Activated CD4-positive, alpha-beta T cell treated with anti-CD3 and anti-CD28 coated beads, Interleukin-2, amount 50 U/mL, for 1 hour (primary cell): ENCODE measurements around the gene GRB2.
"Not testable (repeated sequence)": the region's sequence is repeated elsewhere in the genome, so short reads cannot be mapped to it uniquely, and the experiment has no call there.

ENCODE experiments used
- DNase-seq: peaks from one replicate; pipeline ENCODE4 v3.0.0-alpha.2; 2020

Gene GRB2

DNA sequence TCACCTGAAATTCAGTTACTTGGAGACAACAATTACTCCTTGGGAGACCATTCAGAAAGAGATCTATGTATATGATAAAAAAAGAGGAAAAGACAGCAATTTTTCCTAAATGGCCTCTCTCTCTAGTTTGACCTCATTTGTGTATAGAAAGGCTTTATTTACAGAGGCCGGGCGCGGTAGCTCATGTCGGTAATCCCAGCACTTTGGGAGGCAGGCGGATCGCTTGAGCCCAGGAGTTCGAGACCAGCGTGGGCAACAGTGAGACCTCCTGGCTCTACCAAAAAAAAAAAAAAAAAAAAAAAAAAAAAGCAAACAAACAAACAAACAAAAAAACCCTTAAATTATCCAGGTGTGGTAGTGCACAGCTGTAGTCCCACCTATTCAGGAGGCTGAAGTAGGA, 20.7 kb downstream of the GRB2 start:
- no peak for DNase-seq

DNA sequence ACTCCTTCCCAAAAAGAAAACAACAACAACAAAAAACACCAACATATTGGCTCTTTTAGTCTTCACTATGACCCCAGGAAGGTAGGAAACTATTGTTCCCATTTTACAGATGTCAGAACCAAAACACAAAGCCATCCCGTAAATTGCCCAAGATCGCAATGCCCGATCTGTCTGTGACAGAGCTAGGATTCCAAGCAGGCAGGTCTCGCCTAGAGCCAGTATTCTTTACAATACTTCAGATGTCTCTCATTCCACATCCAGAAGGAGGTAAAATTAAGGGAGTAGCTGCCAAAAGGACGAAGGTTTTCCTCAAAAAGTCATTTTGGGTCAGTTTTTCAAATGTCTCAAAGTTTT, 21.7 kb downstream of the GRB2 start:
- no peak for DNase-seq

DNA sequence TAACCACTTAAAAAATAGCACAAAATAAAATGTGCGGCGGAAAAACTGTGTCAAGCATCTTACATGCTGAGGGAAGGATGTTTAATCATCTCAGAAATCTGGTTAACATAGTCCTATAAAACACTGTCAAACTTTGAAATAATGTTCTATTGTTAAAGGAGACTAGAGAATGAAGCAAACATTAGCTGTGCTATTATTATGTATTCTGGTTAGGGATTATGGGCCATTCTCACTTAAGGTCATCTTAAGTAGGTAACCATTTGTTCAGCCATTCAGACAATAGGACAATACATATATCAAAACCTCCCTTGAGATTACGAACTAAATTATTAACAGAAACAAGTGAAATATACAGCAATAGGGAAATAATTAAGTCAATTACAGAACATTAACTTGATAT, 24.7 kb downstream of the GRB2 start:
- DNase-seq, result no peak

DNA sequence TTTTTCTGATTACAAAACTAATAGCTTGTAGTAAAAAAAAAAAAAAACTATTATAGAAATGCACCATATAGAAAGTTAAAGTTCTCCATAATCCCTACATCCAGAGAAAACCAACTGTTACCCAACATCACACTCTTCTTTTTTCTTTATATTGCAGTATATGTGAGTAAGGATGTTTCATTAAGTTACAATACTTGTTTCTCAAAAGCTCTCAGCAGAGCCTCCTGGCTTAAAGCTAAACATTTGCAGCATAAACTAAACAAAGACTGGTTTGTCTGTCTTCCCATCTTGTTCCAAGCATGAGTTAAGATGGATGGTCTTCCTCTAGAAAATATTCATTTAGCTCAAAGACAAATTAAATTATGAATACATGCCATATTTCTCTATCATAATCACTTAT, 25.2 kb downstream of the GRB2 start:
- DNase-seq, result no peak

DNA sequence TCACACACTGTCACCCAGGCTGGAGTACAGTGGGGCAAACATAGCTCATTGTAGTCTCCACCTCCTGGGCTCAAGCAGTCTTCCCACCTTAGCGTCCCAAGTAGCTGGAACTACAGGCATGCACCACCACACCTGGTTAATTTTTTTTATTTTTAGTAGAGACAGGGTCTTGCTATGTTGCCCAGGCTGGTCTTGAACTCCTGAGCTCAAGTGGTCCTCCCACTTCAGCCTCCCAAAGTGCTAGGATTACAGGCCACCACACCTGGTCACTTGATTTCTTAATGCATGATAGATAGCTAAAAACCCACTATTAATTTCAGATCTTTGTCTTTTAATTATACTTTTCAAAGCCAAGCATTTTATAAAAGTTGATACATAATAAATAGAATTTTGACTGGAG, 26.1 kb downstream of the GRB2 start:
- DNase-seq, result not testable (repeated sequence)

DNA sequence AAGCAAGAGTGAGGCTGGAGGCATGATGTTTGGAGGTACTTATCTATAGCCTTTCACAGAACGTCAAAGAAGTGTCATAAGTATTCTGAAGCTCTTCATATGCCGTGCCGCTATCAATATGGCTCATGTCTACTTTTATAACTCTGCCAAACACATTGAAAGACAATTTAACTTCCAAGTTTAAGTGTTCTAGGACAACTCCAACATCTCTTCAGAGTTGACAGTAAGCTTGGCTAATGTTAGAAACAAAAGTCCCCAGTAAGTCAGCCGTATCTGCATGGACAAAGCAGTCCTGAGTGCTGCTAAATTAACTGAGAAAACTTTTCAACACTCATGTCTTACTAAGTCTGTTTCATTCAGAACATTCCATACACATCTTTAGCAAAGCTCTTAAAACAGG, 32.2 kb downstream of the GRB2 start:
- DNase-seq, result no peak

DNA sequence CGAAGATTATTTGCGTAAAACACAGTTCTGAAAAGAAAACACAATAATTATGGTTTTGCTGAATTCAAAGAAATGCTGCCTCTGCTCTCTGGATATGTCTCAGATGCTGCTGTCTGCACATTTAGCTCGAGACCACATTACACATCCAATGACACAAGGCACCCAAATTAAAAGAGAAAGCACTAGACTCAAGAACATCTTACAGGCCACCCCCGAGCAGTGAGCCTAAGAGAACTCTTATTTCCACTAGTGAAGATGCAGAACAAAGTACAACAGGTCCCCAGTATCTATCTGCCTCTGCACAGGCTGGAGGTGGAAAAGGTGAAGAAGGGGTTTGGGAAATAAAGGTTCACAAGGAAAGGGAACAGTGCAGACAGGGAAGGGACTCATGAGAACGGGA, 33.5 kb downstream of the GRB2 start:
- DNase-seq, result no peak

DNA sequence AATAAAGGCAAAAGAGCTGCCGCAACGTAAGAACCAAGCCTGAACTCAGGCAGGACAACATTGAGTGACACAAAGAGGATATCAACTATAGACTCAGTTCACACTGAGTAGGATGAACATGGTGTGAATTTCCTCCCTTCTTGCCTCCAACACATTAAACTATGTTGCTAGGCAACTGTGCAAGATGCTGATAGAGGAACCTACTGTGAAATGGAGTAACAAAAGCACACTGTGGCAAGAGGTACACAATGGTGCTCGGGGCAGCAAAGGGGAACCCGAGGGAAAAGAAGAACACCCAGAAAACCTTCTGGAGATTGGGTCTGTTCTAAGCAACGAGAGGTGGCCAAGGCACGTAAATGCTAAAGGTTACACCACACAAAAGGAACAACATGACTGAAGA, 34.1 kb downstream of the GRB2 start:
- no peak for DNase-seq

DNA sequence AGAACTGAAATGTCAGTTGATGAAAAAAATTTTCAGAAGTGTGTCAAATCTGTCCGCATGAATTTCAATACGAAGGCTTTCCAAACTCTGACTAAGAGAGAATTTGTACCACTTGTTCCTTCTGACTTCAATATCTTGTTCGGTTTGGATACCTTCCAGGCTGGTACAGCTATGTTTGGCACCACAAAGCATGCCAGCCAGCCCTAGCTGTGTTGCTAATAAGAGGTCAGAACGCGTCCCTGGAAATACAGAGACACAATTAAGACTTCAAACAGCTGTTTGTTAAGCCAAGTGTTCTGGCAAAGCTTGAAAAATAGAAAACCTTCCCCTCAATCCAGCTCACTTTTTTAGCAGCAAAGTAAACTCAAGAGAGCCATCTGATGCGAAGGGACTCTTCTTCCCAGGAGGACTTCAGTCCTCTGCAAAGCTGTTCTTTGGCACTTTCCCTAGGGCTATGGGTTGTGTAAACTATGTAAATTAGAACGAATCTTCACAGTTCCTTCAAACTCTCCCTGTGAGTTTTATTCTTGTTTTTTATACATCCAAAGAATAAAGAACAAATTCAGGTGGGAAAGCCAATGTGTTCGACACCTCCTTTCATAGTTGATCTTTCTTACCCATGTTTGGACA, 35.1 kb downstream of the GRB2 start:
- no peak for DNase-seq

DNA sequence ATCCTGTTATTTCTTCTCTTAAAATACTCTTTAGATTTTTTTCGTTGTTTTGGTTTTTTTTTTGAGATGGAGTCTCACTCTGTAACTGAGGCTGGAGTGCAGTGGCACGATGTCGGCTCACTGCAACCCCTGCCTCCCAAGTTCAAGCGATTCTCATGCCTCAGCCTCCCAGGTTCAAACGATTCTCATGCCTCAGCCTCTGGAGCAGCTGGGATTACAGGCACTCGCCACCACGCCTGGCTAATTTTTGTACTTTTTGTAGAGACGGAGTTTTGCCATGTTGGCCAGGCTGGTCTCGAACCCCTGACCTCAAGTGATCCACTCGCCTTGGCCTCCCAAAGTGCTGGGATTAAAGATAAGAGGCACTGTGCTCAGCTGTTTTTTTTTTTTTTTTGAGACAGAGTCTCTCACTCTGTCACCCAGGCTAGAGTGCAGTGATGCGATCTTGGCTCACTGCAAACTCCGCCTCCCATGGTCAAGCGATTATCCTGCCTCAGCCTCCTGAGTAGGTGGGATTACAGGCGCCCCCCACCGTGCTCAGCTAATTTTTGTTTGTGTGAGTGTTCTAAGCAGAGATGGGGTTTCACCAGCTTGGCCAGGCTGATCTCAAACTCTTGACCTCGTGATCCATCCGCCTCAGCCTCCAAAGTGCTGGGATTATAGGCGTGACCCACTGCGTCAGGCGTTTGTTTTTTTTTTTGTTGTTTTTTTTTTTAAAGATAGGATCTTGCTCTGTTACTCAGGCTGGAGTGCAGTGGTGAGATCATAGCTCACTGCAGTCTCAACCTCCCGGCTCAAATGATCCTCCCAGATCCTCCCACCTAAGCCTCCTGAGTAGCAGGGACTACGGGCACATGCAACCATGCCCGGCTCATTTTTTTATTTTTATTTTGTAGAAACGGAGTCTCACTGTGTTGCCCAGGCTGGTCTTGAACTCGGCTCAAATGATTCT, 37.4 kb downstream of the GRB2 start:
- not testable (repeated sequence) for DNase-seq

DNA sequence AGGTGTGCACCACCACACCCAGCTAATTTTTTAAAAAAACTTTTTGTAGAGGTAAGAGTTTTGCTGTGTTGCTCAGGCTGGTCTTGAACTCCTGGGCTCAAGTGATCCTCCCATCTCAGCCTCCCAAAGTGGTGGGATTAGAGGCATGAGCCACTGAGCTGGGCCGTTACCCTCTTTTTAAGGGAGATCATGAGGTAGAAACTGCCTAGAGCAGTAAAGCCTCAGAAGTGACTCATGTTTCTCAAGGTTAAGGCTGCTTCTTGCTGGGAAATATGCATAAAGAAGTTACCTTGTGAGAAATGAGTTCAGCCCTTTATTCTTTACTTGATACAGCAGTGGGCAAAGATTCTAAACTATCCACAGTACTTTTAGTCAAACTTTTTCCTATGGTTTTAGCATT, 38.2 kb downstream of the GRB2 start:
- no peak for DNase-seq

DNA sequence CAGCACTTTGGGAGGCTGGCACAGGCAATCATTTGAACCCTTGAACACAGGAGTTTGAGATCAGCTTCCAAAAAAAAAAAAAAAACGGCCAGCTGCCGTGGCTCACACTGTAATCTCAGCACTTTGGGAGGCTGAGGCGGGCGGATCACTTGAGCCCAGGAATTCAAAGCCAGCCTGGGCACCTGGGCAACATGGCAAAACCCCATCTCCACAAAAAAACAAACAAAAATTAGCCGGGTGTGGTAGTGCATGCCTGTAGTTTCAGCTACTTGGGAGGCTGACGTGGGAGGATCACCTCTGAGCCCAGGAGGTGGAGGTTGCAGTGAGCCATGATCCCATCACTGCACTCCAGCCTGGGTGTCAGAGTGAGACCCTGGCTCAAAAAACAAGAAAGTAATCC, 39.0 kb downstream of the GRB2 start:
- DNase-seq, result no peak

DNA sequence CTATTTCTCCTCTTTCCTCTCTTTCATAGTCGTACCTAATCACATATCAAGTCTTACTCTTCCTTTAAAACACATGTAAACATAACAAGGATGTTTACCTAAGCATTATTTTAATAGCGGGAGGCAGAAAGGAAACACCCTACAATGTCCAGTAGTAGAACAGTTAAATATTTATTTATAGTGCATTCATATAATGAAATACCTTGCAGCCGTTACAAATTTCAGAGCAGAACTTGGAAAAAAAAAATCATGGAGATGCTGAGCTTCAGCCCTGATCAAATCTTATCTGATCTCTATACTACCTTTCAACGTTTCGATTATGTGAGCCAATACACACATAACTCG, 39.6 kb downstream of the GRB2 start:
- DNase-seq, result no peak

DNA sequence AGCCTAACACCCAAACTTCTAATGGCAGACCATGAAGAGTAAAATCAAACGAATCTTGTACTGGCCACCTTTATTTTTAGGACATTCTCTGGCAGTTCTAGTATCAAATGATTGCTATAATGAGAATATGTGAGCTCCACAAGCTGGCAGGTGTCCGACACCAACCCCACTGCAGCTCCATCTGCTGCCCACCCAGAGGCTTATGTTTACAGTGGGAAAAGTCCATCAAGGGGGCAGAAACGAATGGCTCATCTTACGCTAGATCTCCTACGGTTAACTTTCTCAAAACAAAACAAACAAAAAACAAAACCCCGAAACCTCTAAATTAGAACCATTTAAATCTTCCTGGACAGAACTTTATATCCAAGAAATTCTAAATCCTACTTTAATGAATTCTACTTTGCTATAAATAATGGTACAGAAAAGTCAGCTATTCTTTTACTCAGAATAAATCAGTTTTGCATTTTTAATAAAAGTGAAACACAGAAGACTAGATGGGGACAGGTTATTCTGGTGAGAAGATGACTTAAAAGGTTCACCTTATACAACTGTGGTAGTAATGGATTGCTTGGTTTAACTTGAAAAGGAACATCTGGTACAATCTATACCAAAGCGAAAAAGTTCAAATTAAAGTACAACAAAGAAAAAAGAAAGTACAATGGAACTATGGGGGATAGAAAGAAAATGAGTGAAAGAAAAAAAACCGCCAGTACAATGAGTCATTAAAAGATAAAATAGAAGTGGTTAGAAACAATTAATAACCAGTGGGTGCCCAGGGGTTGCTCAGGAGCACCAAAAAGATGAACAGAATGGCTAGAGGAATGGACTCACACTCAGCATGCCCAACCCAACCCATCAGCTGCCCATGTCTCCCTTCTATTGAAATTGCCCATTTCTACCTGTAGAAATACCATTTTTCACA, 40.2 kb downstream of the GRB2 start:
- no peak for DNase-seq

DNA sequence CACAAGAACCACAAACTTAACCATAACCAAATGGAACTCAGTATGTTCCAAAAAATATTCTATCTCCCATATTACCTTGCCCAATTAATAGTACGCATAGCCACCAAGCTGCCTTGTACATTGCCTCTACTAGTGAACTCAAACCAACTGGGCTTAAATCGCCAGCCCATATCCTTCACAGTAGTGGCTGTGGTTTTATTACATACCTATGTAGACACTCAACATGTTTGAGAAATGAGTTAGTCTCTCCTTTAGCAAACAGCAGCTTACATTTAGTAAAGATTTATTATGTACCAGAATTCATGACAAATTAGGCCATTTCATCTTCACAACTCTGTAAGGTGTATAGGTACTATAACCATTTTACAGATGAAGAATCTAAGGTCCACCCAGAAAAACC, 41.4 kb downstream of the GRB2 start:
- DNase-seq, result no peak

DNA sequence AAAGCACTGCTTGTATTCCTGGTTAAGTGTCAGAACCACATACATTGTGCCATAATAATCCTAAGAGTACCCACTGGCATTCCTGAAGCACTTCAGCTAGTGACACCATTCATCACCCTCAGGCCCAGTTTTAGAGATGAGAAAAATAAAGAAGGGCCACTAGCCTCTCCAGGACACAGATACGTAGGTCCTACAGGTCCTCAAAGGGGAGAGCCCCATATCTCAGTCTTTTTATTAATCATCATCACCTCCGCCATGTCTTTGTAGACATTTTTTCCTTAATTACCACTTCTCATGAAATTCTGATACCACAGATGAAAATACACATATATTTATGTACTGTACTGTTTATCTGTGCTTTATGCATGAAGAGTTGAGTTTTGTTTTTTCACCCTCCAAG, 43.5 kb downstream of the GRB2 start:
- no peak for DNase-seq

DNA sequence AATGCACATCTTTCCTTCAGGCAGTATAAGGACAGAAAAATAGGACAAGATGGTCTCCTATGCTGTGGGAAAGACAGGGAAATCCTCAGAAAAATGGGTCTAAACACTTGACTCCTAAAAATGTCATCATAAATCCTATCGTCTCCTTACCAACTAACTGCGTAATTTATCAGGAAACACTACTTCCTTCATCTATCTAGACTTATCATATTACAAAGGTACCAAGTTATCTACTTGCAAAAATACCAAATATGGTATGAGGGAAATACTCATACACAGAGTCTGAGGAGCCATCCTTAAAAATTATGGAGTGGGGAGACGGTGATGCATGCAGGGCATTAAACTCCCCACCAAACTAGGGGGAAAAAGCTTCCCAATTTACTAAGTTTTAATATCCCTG, 44.1 kb downstream of the GRB2 start:
- no peak for DNase-seq

DNA sequence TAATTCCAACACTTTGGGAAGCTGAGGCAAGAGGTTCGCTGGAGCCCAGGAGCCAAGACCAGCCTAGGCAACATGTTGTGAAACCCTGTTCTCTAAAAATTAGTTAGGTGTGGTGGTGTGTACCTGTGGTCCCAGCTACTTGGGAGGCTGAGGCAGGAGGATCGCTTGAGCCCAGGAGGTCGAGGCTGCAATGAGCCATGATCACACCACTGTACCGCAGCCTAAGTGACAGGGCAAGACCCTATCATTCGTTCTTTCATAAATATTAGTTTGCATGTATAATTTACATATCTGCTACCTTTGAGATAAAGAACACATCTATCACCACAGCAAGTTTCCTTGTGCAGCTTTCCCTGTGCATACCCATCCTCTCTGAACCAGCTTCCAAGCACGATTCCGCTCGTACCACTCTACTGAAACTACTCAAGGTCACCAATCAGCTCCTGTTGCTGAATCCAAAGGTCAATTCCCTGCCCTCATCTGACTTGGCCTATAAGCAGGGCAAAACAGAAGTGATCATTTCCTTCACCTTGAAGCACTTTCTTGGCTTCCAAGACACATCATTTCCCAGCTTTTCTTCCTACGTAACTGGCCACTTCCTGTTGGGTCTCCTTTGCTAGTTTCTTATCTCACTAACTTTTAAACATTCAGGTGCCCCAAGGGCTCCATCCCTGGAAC, 49.1 kb downstream of the GRB2 start:
- DNase-seq, result no peak

DNA sequence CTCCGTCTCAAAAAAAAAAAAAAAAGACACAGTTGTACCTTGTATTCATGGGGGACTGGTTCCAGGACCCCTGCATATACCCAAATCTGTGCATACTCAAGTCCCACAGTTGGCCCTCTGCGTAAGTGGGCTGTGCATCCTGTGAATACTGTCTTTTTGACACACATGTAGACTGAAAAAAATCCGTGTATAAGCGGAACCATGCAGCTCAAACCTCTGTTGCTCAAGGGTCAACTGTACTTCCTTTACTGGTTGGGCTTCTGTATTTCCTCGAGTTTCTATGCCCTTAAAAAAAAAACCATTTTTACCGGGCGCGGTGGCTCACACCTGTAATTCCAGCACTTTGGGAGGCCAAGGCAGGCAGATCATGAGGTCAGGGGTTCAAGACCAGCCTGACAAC, 52.3 kb downstream of the GRB2 start:
- no peak for DNase-seq

DNA sequence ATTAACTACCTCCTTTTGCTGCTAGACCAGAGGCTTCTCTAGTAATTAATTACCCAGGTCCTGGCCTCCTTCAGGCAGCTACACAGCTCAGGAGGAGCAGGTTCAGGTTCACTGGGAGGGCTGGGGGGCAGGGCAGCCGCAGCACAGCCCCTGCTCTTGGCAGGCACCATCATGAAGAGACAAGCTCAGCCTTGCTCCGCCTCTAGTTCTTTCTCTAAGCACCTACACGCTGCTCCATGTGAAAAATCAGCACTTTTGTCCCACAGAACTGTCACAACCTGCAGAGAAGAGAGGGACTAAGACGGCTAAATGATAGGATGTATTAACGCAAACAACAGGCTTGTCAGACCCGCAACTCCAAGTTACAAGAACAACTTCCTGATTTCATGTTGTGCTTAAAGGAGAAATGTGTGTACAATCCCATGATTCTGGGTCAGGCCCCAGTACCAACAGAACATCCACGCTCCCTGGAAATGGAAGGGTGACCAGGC, 53.4 kb downstream of the GRB2 start:
- DNase-seq, result no peak

DNA sequence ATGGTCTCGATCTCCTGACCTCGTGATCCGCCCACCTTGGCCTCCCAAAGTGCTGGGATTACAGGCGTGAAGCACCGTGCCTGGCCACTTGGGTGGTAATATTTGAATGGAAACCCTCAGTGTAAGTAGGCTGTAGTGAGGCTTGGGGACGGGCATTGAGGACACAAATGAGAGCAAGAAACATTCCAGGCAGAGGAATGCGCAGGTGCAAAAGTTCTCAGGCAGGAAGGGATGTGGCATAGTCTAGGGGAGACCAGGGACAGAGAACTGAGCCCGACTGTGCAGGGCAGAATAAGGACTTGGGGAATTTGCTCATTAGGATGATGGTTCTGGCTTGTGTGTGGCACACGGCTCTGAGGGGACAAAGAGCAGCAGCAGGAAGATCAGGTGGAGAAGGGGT, 54.8 kb downstream of the GRB2 start:
- no peak for DNase-seq

DNA sequence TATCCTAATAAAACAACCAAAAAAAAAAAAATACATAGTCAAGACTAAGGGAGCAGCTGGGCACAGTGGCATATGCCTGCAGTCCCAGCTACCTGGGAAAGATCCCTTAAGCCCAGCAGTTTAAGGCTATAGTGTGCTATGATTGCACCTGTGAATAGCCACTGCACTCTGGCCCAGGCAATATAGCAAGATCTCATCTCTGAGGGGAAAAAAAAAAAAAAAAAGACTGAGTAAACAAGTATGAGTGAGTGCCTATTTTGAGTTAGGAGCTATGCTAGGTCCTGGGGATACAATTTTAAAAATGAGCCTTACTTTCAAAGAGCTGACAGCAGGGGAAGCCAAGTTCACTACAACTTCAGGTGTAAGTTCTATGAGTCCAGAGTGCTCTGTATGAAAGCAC, 55.4 kb downstream of the GRB2 start:
- DNase-seq, result no peak

DNA sequence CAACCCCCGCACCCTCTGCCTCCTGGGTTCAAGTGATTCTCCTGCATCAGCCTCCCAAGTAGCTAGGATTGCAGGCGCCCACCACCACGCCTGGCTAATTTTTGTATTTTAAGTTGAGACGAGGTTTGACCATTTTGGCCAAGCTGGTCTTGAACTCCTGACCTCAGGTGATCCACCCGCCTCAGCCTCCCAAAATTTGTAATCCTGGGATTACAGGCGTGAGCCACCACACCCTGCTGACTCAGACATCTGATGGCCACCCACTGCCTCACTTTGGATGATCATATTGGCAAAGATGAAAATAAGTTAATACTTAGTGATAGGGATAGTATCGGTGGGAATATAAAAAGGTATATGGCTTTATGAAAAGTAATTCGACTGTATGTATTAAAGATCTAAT, 55.9 kb downstream of the GRB2 start:
- DNase-seq, result no peak
